Hepatic stellate cell (primary cell): Measurements from ENCODE around the gene GPR149.
"Not testable (repeated sequence)": the region's sequence is repeated elsewhere in the genome, so short reads cannot be mapped to it uniquely, and the experiment has no call there.

ENCODE experiments used
- DNase-seq: peaks from one replicate; pipeline ENCODE4 v3.0.0; 2011; ENCODE audit warnings: low spot score

GPR149 gene, protein sequence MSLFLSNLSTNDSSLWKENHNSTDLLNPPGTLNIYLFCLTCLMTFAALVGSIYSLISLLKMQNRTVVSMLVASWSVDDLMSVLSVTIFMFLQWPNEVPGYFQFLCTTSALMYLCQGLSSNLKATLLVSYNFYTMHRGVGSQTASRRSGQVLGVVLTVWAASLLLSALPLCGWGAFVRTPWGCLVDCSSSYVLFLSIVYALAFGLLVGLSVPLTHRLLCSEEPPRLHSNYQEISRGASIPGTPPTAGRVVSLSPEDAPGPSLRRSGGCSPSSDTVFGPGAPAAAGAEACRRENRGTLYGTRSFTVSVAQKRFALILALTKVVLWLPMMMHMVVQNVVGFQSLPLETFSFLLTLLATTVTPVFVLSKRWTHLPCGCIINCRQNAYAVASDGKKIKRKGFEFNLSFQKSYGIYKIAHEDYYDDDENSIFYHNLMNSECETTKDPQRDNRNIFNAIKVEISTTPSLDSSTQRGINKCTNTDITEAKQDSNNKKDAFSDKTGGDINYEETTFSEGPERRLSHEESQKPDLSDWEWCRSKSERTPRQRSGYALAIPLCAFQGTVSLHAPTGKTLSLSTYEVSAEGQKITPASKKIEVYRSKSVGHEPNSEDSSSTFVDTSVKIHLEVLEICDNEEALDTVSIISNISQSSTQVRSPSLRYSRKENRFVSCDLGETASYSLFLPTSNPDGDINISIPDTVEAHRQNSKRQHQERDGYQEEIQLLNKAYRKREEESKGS

DNA sequence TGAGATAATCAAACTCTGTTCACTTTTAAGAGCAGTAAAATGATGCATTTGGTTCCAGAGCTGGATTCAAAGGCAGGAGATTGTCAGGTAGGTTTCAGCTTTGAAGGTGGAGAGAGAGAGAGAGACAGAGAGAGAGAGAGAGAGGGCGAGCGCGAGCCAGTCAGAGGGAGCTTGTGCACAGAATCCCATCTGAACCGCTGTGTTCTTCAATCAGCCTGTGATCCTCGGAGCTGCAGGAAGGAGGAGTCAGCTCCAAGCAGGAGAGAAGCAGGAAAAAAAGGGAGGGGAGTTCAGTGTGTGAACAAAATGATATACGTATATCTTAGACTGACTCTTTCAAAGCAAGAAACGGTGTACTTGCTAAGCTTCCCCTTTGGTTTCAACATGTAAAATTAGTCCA, at the start of gene GPR149:
TSS of gene GPR149 (minus strand) at position 177 of the 400 bp plus-strand sequence. CDS start 575 bp downstream, outside the sequence.
- DNase-seq: no peak

DNA sequence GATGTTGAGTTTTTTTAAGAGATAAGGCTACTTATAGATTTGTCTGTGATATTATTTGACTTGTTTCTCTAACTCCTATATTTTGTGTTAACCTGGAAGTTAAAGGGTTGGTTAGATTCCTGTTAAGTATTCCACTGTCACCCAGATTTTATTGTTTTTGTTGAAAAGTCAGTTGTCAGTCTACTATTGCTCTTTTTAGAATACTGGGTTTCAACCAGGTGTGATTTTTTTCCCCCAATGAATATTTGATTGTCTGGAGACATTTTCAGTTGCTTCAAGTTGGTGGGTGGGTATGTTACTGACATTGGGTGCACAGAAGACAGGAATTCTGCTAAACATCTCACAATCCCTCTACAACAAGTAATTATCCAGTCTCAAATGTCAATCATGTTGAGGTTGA, 43.8 kb upstream of the GPR149 start:
- no peak for DNase-seq

DNA sequence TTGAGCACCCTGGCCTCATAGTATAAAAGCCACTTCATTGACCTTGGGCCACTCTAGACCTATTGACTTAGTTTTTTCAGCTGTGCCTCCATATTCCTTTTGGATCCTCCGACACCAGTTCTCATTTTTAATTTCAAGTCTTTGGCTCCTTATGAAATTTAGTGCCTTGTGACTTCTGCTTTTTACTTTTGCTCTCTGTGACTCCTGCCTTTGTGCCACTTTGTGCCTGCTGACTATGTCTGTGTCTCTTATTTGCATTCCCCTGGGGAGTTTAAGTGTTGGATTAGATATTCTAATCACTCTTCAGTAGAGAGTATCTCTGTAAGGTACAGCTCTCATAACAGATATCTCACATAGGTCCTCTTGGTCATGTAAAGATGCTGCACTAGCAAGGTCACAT, 39.6 kb upstream of the GPR149 start:
- DNase-seq: no peak

DNA sequence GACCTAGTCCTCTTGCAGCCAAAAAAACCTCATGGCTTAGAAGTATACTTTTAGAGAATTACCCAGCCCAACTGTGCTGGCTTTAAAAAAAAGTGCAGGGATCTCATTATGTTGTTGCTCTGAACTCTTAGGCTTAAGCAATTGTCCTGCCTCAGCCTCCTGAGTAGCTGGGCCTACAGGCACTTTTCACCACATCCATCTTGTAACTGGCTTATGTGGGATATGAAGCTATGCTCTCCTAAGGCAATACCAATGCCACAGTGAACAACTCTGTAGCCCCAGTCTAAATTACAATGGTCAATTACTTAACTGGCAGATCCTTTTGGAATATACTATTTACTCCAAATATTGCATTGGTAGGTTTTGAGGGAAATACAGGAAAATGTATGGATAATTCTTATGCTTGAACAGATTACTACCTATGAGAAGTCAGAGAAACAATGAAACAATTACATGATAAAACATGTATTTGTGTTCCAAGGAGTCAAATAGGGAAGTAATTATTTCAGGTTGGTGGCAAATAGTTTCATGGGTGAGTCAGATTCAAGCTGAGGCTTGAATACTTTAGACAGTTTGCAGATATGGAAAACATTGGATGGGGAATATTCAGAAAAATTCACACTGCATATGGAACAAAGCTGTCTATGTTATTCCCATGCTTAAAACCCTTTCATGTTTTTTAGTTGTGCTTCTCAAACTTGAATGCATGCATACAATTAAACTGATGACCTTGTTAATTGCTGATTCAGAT, 34.6 kb upstream of the GPR149 start:
- no peak for DNase-seq

DNA sequence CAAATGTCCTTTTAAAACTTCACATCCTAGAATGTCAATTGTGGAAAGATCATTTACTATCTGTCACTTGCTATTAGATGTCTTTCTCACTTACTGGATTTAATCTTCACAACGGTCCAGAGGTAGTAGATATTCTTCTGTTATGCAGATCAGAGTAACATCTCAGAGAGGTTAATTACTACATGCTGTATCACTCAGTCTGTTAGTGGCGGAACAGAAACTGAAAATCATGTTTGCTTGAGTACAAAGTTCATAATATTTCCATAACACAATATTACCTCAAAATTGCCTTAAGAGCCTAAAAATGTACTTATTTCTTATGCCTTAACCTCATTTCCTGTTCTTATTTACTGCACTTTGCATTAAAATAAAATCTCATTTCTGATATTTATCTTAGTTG, 28.6 kb upstream of the GPR149 start:
- DNase-seq: no peak

DNA sequence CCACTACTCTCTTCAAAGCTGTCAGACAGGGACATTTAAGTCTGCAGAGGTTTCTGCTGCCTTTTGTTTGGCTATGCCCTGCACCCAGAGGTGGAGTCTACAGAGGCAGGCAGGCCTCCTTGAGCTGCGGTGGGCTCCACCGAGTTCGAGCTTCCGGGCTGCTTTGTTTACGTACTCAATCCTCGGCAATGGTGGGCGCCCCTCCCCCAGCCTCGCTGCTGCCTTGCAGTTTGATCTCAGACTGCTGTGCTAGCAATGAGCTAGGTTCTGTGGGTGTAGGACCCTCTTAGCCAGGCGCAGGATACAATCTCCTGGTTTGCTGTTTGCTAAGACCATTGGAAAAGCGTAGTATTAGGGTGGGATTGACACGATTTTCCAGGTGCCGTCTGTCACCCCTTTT, 9.1 kb upstream of the GPR149 start:
- not testable (repeated sequence) for DNase-seq

DNA sequence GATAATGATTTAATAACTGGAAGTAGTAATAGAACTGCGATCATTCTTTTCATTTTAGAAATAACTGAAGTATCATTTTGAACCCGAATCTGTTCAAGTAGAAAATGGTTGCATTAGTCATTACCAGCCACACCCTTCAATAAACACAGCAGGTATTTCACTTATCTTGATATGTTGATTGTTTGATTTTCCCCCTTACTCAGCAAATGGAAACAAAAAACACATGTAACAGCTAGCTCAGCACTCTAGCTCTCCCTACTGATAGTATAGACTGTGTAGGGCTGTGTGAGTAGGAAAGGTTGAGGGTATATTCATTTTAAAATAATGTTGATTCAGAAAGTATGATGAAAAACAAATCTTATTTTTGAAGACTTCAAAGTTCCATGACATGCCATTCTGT, 1.1 kb upstream of the GPR149 start:
- no peak for DNase-seq

DNA sequence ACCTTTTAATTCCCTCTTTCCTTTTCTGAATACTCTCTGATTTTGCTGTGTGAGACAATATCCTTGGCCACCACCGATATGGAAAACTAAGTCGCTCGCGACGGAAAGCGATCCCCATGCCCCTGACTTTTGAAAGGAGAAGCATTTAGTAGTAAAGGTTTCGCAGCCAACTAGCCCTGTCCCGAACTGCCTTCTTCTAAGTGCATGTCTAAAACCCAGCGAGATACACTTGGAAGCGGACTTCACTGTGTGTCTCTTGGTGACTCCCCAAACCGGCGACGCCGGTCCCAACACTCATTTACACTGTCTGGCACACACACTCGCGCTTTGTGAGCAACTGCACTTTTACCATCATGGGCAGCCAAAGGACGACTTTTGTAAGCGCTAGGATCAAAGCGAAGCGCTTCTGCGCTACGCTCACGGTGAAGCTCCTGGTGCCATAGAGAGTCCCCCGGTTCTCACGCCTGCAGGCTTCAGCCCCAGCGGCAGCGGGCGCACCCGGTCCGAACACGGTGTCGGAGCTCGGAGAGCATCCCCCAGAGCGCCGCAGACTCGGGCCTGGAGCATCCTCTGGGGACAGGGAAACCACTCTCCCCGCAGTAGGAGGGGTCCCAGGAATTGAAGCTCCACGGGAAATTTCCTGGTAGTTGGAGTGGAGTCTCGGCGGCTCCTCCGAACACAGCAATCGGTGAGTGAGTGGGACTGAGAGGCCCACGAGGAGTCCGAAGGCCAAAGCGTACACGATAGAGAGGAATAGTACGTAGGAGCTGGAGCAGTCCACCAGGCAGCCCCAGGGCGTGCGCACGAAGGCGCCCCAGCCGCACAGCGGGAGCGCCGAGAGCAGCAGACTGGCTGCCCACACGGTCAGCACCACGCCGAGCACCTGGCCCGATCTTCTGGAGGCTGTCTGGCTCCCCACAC, 1.4 kb downstream of the GPR149 start:
- DNase-seq: no peak

DNA sequence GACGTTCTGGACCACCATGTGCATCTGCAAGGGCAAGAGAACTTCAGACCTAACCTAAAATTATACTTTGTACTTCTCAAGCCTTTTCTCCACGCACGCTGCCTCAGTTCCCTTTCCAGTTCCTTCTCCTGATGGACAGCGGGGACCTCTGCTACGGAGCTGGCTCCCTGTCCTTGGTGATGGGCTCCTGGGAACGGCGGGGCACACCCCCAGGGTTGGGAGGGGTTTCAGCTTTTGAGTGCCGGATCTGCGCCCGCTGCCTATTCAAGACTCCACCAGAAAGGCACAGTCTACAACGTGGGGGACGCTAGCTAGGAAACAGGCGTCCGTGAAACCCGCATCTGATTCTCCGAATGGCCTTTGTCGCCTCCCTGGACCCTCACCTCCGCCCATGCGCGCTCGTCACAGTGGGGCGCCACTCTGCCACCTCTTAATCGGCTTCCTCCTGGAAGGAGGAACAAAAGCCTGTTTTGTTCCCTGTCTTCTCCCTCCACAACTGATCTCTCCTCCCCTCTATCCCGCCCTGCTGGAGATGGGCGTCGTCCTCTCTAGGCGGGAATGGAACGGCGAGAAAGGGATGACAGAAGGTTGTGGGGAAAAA, 2.2 kb downstream of the GPR149 start:
- no peak for DNase-seq

DNA sequence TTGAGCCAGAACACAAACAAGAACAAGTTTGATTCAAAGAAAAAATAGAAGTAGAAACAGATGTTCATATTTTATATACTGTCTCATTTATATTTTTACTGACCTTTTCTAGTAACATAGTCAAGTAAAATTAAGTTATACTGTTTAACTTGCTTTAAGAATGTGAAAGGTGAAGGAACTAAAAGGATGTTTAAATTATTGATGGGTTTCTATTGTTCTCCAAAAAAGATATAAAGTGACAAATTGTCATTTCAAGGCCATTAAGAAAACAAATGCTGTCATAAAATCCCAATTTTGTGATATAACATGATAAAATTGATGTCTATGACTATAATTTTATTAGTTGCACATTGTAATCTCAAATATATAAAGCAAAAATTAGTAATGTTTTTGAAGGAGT, 7.3 kb downstream of the GPR149 start:
- no peak for DNase-seq

DNA sequence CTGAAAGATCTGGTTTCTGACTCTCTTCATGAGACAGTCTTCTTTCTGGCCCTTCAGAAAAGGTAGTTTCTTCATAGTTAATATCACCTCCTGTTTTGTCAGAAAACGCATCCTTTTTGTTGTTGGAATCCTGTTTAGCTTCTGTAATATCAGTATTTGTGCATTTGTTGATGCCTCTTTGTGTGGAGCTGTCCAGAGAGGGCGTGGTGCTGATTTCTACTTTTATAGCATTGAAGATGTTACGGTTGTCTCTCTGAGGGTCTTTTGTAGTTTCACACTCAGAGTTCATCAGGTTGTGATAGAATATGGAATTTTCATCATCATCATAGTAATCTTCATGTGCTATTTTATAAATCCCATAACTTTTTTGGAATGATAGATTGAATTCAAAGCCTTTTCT, 8.9 kb downstream of the GPR149 start:
- no peak for DNase-seq

DNA sequence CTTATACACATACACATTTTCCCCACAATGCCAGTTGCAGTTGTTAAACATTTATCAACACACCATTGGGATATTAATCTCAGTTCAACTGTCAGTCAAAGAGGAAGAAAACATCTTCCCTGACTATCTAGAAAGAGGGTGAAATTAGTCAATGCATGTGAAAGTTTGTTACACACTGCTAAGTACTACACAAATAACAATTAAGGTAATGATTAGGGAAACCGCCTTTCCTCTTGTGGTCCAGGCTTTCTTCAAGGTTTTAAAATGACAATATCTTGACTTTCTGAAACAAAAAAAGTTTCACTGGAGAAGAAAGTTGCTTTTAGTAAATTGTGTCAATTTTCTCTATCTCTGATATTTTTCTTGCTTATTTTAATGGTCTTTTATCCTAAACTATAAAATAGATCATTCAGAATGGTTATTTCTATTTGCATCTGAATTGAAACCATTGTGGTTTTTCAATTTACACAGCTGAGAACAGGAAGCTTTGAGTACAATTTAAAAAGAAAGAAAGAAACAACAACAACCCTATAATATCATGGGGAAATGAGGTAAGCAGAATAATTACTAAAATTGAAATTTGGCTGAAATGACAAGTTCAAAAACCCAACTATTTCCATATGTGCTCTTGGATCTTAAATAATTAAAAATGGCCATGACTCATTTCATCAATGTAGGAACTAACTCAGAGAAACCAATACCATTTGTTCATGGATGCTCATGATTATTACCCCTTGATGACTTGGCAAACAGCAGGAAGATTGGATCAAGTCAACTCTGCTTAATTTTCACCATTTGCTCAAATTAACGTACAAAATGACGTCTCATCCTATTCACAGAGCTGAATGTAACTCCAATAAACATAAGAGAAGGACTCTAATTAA, 31.7 kb downstream of the GPR149 start:
- DNase-seq: no peak

DNA sequence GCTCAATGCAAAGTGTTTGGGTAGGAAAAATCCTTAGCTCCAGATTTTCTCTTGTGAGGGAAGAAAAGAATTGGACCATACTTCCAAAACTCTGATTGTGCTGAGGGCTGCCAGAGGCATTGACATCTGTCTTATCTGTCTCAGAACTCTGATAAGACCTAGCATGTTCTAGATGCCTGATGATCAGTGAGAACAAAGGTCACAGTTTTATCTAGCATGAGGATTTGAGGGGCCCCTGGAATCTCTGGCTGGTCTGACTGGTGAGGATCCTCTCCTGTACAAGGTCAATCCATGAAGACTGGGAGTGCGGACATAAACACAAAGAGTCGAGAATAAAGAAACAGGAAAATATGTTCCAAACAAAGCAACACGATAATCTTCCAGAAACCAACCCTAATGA, 40.1 kb downstream of the GPR149 start:
- no peak for DNase-seq

DNA sequence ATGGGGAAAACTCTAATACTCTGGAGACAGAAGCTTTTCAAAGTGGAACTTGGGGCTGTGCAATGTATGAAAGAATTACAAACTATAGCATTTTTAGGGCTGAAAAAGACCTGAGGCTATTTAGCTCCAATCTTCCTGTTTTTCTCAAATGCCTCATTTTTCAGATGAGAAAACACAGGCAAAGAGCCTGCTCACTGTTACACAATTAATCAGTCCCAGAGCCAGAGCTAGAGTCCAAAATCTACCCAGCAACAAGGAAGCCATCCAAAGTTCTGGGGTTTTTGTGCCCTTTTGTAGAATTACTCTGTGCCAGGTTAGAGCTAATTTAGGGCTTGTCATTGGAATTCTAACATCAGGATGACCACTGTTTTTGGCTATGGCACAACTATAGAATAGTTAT, 45.5 kb downstream of the GPR149 start:
- DNase-seq: no peak

DNA sequence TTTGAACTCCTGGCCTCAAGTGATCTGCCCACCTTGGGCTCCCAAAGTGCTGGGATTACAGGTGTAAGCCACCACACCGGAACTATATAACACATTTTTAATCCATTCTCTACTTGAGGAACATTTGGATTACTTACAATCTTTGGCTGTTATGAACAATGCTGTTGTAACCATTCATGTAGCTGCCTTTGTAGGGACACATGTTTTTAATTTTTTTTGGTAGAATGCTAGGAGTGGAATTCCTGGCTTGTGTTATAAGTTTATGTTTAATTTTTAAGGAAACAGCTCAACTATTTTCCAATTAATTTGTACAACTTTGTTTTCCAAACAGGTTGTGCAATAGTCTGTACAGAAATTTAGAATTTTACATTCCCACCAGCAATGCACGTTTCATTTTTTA, 51.7 kb downstream of the GPR149 start:
- no peak for DNase-seq

DNA sequence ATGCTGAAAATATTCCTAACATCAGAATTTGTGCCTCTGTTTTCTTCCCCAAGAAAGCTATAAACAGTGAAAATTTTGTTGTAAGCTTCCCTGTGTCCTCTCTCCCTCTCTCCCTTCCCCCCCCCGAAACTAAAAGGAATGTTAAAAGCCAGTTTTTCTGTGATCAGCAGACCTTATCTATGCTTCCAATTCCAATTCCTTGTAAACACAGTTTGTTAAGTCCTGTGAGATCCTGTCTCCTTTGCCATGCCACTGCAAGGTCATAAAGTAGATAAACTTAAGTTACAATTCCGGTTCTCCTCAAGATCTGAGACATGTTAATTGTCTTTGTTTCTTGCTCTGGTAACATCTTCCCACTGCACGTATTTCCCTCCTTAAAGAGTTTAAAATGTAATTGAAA, 62.8 kb downstream of the GPR149 start:
- DNase-seq: no peak

DNA sequence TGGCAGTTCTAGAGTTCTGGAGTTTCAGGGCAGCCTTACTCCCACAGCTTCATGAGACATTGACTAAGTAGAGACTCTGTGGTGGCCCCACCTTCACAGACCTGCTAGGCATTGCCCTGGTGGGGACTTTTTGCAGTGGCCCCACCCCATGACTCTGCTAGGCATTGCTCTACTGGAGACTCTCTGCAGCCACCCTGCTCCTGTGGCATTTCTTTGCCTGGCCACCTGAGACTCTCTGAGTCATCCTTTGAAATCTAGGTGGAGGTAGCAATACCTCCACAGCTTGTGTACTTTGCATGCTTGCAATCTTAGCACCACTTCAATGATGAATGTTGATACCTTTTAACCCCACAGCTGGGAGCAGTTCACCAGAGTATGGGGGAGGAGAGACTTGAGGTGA, 65.1 kb downstream of the GPR149 start:
- no peak for DNase-seq

DNA sequence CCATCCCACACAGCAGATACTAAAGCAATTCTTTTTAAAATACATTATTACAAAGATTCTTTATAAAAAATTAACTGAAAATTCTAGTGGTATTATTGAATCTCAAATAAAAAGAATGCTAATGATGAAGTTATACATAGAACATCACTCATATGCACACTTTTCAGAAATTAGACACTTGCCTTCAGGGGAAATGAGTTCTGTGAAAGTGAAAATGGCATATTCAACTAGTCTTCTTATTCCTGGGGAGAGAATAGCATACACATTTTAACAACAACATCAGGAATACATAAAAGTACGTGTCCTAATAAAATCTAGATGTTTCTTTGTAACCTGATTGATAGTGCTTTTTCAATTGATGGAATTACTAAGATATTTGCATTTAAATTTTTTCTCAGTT, 68.9 kb downstream of the GPR149 start:
- DNase-seq: no peak

DNA sequence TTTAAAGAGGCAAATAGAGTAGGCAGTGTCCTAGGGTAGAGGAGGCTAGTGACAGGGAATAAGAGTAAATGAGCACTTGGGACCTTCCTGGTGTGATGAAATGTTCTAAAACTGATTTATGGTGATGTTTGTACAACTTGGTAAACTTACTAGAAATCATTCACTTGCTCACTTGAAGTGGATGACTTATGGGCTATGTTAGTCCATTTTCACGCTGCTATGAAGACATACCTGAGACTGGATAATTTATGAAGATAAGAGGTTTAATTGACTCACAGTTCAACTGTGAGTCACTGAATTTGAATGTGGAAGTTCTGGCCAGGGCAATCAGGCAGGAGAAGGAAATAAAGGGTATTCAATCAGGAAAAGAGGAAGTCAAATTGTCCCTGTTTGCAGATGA, 74.0 kb downstream of the GPR149 start:
- no peak for DNase-seq

DNA sequence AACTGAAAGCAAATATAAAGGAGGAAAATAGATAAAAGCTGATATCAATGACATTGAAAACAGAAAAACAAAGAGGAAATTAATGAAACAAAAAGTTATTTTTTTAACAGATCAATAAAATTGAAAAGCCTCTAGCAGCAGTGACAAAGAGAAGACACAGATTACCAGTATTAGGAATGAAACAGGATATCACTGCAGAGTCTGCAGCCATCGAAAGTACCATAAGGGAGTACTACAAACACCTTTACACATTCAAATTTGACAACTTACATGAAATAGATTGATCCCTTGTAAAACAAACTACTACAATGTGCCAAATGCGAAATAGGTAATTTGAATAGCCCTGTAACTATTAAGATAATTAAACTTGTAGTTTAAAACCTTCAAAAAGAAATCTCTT, 80.8 kb downstream of the GPR149 start:
- DNase-seq: no peak
